ENCODE results near the gene SFI1.
"Not testable (repeated sequence)": the region's sequence is repeated elsewhere in the genome, so short reads cannot be mapped to it uniquely, and the experiment has no call there.

The SFI1 gene

DNA sequence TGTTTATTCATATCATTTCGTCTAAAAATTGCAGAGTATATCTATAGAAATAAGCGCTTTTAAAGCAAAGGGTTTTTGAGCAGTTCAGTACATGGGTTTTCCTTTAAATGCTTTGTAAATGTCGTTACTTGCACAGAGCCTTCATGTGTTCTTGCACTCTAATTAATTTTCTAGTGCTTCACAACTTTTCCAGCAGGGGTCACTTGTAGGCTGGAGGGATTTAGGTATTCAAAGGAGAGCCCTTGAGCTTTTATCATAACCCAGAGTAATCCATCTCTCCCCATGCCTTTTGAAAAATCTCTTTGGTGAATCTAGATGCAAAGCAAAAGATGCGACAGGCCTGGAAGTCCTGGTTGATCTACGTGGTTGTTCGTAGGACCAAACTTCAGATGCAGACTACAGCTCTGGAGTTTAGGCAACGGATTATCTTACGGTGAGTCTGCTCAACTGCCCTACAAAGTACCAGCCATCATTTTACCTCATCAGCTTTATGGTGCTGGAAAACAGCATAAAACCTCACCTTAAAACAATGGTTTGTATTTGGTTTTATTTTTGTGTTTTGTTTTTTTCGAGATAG lies 60.4 kb downstream of the SFI1 start:
- no peak for DNase-seq

DNA sequence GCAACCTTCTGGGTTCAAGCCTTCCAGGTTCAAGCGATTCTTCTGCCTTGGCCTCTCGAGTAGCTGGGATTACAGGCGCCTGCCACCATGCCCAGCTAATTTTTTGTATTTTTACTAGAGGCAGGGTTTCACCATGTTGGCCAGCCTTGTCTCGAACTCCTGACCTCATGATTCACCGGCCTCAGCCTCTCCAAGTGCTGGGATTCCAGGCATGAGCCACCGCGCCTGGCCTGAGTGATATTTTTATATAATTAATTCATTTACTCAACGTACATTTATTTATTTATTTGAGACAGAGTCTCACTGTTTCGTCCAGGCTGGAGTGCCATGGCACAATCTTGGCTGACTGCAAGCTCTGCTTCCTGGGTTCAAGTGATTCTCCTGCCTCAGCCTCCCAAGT lies 62.2 kb downstream of the SFI1 start:
- DNase-seq: not testable (repeated sequence)

GRCh38 chr22:31561238-31561887 lies 65.0 kb downstream of the SFI1 start:
- DNase-seq: peak; percentile 75

DNA sequence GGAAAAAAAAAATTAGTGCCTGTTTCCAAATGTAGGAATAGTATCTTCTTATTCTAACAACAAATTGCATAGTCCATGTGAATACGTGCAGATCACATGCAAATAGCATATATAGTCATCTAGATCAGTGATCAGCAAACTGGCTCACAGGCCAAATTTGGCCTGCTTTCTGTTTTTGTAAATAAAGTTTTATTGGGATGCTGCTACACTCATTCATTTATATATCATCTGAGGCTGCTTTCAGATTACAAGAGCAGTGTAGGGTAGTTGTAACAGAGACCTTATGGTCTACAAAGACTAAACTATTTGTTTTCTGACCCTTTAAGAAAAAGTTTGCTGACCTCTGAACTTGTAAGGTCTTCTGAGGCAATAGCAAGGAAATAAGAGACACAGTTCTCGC lies 65.6 kb downstream of the SFI1 start:
- DNase-seq: no peak

GRCh38 chr22:31566484-31566883 lies 70.1 kb downstream of the SFI1 start:
- DNase-seq: no peak

DNA sequence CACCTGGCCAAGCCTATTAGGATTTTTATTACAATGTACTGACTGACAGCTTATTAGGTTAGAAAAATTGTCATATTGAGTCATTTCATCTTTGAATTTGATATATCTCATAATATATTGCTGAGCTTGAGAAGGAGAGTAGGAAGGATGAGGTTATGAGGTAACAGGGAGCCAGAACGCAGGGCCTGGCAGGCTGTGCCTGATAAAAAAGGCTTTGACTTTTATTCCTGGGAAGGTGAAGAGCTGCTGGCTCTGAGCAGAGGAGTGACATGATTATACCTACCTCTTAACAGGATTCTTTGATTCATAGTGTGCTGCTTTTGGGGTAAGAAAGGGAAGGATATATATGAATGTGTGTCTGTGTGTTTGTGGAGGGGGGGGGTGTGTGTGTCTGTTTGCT lies 70.9 kb downstream of the SFI1 start:
- no peak for DNase-seq

- no peak for DNase-seq
Measured at GRCh38 chr22:31567702-31568101, 71.4 kb downstream of the SFI1 start.

- no peak for DNase-seq
Measured at GRCh38 chr22:31569126-31569525, 72.8 kb downstream of the SFI1 start.

GRCh38 chr22:31572939-31573338 lies 76.6 kb downstream of the SFI1 start:
- no peak for DNase-seq

DNA sequence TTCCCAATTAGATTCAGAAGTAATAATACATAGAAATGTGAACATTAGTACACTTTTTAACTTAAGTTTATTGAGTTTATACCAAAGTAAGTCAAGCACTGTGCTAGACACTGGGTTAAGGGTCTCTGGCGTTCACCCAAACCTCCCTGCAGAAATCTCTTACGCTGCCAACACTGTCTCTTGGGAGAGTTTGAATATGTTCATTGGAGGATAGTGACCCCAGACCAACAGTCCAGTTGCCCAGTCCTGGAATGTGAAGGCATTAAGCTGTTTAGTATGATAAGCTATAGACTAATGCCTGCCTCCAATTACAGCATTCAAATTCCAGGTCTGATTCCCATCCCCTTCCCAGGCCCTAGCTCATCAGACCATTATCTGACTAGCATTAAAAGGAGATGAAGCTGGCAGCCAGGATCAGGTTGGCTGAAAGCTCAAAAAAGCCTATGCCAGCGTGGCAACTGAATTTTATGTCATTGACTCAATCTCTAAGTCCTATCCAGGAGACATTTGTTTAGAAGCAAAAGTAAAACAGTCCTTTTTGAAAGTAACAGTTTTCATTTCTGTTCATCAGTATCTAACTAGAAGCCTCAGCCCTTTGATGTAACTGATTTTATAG lies 77.8 kb downstream of the SFI1 start:
- DNase-seq: no peak

GRCh38 chr22:31575190-31575589 lies 78.9 kb downstream of the SFI1 start:
- DNase-seq: no peak

GRCh38 chr22:31577711-31578110 lies 81.4 kb downstream of the SFI1 start:
- no peak for DNase-seq

DNA sequence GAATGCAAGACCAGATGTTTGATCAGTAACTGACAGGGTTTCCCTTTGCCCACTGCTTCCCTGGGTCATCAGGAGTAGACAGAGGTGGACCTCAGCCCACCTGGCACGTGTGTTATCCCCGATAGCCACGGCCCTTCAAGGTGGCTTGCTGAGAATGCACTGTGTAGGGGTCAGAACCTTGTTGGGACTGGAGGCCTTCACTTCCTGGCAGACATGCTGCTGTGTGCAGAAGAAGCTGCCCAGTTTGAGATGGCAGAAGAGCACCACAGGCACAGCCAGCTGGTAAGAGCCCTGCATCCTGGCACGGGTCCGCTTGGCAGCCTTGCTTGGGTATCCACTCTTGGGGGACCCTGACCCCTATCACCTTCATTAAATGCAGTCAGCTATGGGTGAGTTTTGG lies 81.8 kb downstream of the SFI1 start:
- DNase-seq: no peak

GRCh38 chr22:31579835-31580242 lies 83.5 kb downstream of the SFI1 start:
- no peak for DNase-seq

DNA sequence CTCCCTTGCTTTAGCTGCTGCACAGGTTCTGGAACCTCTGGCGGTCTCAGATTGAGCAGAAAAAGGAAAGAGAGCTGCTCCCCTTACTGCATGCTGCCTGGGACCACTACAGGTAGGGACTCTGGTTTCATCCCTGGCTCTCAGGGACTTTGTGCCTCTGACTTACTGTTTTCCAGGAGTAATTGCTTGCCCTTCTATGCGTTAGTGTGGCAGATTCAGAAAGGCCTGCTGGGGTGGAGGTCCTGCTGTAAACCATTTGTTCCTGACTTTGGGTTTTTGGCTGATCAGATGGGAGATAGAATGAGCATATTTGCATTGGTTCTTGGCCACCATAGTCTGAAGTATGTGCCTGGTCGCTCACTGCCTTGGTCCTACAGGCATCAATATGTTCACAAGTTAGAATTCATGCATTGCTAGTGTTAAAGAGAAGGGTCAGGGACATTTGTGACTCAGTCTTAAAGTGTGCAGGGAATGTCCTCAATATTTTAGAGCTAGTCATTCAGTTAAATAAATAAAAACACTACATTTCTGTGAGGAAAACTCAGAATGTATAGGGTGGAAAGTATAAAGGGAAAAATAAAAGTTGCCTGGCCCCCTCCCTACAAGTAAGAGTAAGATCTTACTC lies 87.6 kb downstream of the SFI1 start:
- DNase-seq: no peak

- no peak for DNase-seq
Measured at GRCh38 chr22:31584804-31585160, 88.4 kb downstream of the SFI1 start.

DNA sequence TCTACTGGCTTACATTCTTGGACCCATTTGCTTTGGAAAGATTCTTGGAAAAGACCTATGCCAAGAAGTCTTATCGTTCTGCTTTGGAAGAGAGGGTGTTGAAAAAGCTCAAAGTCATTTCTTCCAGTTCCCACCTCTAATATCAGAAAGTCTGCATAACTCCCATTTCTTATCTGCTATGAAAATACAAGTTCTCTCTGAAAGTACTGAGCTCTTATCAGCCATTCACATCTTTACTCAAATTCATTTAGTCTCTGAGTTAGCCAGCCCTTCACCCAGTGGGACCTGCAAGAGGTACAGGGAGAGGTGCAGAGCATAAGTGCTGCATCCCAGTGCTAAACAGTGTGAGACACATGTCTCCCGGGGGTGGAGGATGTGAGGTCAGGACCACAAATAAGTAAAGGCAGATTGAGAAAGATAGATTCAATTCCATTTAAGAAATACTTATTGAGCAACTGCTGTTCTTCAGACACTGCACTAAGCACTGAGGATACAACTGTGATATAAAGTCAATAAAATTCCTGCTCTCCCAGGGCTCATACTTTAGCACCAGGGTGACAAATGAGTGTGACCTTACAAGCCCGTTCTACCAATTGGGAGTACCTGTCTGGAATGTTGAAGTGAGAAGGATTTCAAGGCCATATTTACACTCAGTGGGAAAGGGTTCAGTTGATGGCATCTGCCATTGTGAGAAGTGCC lies 89.0 kb downstream of the SFI1 start:
- DNase-seq: no peak

DNA sequence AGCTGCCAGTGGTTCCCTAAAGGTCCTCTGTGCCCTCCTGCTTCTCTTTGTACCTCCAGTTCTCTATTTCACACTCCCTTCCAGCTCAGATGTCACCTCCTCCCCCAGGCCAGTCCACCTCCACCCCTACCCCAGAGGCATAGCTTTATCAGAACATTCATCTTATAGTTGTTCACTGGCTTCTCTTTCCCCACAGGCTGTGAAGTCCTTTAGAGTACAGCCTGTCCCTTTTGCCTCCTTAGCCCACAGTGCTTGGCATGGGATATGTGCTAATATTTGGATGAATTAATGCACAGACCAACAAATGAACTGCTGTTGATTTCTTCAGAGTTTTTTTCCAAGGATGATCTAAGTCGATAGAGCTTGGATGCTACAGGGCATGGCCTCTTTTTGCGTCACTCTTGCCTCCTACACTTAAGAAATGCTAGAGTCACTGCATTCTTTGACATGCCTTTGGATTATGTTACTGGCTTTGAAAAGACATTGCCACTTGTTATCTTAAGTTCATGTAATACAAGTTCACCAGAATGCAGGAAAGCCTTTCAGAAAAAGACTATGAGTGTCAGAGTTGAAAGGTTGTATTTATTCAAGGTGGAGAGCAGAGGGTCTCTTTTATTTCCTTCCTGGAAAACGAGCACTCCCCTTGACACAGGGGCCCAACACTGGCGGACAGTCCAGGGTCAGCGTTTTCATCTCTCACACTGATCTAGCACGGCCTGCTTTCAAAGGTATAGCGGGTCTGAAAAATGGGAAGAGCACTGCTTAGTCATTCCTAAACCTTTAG lies 90.0 kb downstream of the SFI1 start:
- no peak for DNase-seq

DNA sequence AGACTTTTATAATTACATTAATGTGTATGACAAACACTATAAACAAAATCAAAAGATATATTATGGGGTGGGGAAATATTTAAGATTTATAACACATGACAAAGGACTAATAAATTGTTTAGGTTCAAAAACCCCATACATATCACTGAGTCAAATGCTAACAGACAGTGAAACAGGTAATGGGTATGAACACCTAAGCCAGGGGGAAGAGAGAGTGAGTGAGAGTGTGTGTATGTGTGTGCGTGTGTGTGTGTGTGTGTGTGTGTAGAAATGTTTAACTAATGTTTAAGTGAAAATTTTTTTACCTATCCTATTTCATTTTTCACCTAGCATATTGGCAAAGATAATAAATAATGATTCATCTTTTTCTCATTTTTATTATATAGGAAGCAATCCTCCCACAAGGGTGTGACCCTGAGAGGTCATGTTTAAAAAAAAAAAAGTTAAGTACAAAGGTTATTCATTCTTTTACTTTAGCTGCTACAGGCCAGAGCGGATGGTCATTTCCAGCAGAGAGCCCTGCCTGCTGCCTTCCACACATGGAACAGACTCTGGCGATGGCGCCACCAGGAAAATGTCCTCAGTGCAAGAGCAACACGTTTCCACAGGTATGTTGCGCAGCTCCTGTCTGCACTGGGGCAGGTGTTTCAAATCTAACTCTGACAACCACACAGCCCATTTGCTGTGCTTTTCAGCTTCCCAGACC lies 92.8 kb downstream of the SFI1 start:
- no peak for DNase-seq

GRCh38 chr22:31590161-31590560 lies 93.8 kb downstream of the SFI1 start:
- not testable (repeated sequence) for DNase-seq

GRCh38 chr22:31595271-31595670 lies 98.9 kb downstream of the SFI1 start:
- no peak for DNase-seq

Data from activated CD8-positive, alpha-beta memory T cell treated with anti-CD3 and anti-CD28 coated beads for 24 hours (primary cell).